ENCODE results near the gene CCDC12.

Gene CCDC12

GRCh38 chr3:46935168-46935858 lies 41.2 kb downstream of the CCDC12 start:
- peak; percentile 39 to 61 for DNase-seq

GRCh38 chr3:46934498-46935167 lies 41.9 kb downstream of the CCDC12 start:
- peak in 1 of 2 donors; percentile 7 for DNase-seq

- DNase-seq, result no peak
These were observed 42.5 kb downstream of the CCDC12 start for GRCh38 chr3:46934072-46934471.

- no peak for DNase-seq
These were observed 43.3 kb downstream of the CCDC12 start for GRCh38 chr3:46933261-46933660.

GRCh38 chr3:46932455-46933225 lies 43.9 kb downstream of the CCDC12 start:
- peak in 1 of 2 donors; percentile 28 for DNase-seq

GRCh38 chr3:46931631-46932331 lies 44.8 kb downstream of the CCDC12 start:
- peak; percentile 64 to 75 for DNase-seq

- no peak for DNase-seq
These were observed 45.6 kb downstream of the CCDC12 start for GRCh38 chr3:46930945-46931403.

- peak; percentile 84 to 89 for DNase-seq
These were observed 46.2 kb downstream of the CCDC12 start for GRCh38 chr3:46930166-46930944.

- DNase-seq, result no peak
These were observed 47.2 kb downstream of the CCDC12 start for GRCh38 chr3:46929324-46929723.

- peak; percentile 89 to 93 for DNase-seq
These were observed 48.3 kb downstream of the CCDC12 start for GRCh38 chr3:46928282-46928681.

GRCh38 chr3:46927718-46928073 lies 48.8 kb downstream of the CCDC12 start:
- no peak for DNase-seq

- peak; percentile 94 to 95 for DNase-seq
These were observed 49.5 kb downstream of the CCDC12 start for GRCh38 chr3:46926871-46927717.

GRCh38 chr3:46926447-46926846 lies 50.1 kb downstream of the CCDC12 start:
- no peak for DNase-seq

- DNase-seq, result peak; percentile 27 to 70
These were observed 50.5 kb downstream of the CCDC12 start for GRCh38 chr3:46926039-46926438.

- no peak for DNase-seq
These were observed 51.0 kb downstream of the CCDC12 start for GRCh38 chr3:46925585-46925934.

- no peak for DNase-seq
These were observed 51.5 kb downstream of the CCDC12 start for GRCh38 chr3:46924921-46925584.

GRCh38 chr3:46923559-46924350 lies 52.8 kb downstream of the CCDC12 start:
- DNase-seq, result peak; percentile 36 to 44

- no peak for DNase-seq
These were observed 53.5 kb downstream of the CCDC12 start for GRCh38 chr3:46922871-46923558.

- DNase-seq, result no peak
These were observed 54.1 kb downstream of the CCDC12 start for GRCh38 chr3:46922426-46922825.

Data from inflammatory macrophage (primary cell).